ENCODE measurements around the gene ZCRB1.

DNA sequence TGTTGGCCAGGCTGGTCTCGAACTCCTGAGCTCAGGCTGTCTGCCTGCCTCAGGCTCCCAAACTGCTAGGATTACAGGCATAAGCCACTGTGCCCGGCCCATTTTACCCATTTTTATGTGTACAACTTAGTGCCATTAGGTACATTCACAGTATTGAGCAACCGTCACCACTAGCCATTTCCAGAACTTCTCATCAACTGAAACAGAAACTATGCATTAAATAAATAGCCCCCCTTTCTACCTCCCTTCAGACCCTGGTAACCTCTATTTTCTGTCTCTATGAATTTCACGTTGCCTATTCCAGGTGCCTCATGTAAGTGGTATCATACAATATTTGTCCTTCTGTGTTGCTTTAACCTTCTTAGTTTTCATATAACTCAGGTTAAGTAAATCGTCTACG, 15.9 kb downstream of the ZCRB1 start:
- TF ChIP-seq, protein P1, sequence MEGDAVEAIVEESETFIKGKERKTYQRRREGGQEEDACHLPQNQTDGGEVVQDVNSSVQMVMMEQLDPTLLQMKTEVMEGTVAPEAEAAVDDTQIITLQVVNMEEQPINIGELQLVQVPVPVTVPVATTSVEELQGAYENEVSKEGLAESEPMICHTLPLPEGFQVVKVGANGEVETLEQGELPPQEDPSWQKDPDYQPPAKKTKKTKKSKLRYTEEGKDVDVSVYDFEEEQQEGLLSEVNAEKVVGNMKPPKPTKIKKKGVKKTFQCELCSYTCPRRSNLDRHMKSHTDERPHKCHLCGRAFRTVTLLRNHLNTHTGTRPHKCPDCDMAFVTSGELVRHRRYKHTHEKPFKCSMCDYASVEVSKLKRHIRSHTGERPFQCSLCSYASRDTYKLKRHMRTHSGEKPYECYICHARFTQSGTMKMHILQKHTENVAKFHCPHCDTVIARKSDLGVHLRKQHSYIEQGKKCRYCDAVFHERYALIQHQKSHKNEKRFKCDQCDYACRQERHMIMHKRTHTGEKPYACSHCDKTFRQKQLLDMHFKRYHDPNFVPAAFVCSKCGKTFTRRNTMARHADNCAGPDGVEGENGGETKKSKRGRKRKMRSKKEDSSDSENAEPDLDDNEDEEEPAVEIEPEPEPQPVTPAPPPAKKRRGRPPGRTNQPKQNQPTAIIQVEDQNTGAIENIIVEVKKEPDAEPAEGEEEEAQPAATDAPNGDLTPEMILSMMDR (IDR thresholded peaks at IDR 0.05) = no peak
- TF ChIP-seq EP300 (IDR thresholded peaks at IDR 0.05; ENCODE audit: low read depth) = no peak
